ENCODE data around the gene GCK.

GRCh38 chr7:44191171-44191570 lies 1.9 kb upstream of the GCK start:
- TF ChIP-seq CTCF (conservative IDR thresholded peaks at IDR 0.05; ENCODE audit: low read length), result no peak
- TF ChIP-seq EZH2phosphoT487 (IDR thresholded peaks at IDR 0.05; ENCODE audit: borderline replicate concordance, low read depth, low read length), result no peak

Data from OCI-LY7 (cell line).